Spleen (tissue), 7 donors: ENCODE measurements around the gene RFESD.

Experiments
- POLR2A ChIP-seq, 3 donors: fragments of 450-650 bp; IDR thresholded peaks; one replicate each; pipeline ENCODE4 v1.5.1; 2017; ENCODE audit warnings: antibody characterized with exemption in 3 of 3, mild to moderate bottlenecking in 1 of 3
- POLR2AphosphoS5 ChIP-seq, 3 donors: sonication (generic); formaldehyde crosslinking; IDR thresholded peaks; one replicate each; pipeline ENCODE4 v1.5.1; 2017; ENCODE audit warnings: antibody characterized with exemption in 3 of 3
- TF ChIP-seq, protein P1 (sequence below), 11 experiments: fragments of 200-600 bp in 7 of 11; fragments of 450-650 bp in 4 of 11; sonication (generic) in 4 of 11; IDR thresholded peaks in 8 of 11; conservative IDR thresholded peaks in 3 of 11; 1 replicate in 7 of 11; 2 replicates in 4 of 11; pipeline versions ENCODE4 v1.4.0 to v1.8.0; 2016 to 2021; ENCODE audit warnings: antibody characterized with exemption in 11 of 11, inconsistent platforms in 4 of 11, mild to moderate bottlenecking in 1 of 11
- donor health status: DM: no; HTN: no; CAD: no; lungs with moderate emphysema.
- donor health status: DM: no; HTN: no; CAD: no.
- donor health status: DM: no; HTN: no; CAD: no.

DNA sequence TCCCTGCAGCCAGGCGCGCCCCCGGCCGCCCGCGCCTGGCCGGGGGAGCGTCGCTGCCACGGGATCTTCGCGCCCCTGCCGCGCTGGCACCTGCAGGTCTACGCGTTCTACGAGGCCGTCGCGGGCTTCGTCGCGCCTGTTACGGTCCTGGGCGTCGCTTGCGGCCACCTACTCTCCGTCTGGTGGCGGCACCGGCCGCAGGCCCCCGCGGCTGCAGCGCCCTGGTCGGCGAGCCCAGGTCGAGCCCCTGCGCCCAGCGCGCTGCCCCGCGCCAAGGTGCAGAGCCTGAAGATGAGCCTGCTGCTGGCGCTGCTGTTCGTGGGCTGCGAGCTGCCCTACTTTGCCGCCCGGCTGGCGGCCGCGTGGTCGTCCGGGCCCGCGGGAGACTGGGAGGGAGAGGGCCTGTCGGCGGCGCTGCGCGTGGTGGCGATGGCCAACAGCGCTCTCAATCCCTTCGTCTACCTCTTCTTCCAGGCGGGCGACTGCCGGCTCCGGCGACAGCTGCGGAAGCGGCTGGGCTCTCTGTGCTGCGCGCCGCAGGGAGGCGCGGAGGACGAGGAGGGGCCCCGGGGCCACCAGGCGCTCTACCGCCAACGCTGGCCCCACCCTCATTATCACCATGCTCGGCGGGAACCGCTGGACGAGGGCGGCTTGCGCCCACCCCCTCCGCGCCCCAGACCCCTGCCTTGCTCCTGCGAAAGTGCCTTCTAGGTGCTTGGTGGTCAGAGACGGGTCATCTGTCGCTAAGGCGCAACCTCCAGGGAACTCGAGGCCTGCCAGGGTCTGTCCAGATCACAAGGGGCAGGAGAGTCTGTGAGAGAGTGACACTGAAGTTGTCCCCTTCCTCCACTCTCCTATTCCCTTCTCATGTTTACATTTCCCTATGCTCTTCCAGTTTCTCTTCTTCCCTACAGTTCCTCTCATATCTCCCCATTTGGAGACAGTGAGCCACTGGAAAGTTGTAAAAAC lies 25.4 kb upstream of the RFESD start:
- TF ChIP-seq, protein P1, sequence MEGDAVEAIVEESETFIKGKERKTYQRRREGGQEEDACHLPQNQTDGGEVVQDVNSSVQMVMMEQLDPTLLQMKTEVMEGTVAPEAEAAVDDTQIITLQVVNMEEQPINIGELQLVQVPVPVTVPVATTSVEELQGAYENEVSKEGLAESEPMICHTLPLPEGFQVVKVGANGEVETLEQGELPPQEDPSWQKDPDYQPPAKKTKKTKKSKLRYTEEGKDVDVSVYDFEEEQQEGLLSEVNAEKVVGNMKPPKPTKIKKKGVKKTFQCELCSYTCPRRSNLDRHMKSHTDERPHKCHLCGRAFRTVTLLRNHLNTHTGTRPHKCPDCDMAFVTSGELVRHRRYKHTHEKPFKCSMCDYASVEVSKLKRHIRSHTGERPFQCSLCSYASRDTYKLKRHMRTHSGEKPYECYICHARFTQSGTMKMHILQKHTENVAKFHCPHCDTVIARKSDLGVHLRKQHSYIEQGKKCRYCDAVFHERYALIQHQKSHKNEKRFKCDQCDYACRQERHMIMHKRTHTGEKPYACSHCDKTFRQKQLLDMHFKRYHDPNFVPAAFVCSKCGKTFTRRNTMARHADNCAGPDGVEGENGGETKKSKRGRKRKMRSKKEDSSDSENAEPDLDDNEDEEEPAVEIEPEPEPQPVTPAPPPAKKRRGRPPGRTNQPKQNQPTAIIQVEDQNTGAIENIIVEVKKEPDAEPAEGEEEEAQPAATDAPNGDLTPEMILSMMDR (IDR thresholded peaks at IDR 0.05 in 8 of 11, conservative IDR thresholded peaks at IDR 0.05 in 3 of 11): no peak
- TF ChIP-seq POLR2A (IDR thresholded peaks at IDR 0.05) (no peak), POLR2AphosphoS5 (IDR thresholded peaks at IDR 0.05) (peak; percentile 23 to 73 (median 50))
